Erythroblast (primary cell): ENCODE measurements around the gene NFAT5.

ENCODE experiments used
- GATA1 ChIP-seq: IDR thresholded peaks from 2 replicates; pipeline ENCODE4 v1.6.1; 2011; ENCODE audit warnings: low read depth, mild to moderate bottlenecking, control low read depth, low read length, moderate library complexity
- POLR2A ChIP-seq: IDR thresholded peaks from 2 replicates; pipeline ENCODE4 v1.6.1; 2011; ENCODE audit warnings: mild to moderate bottlenecking, low read length

DNA sequence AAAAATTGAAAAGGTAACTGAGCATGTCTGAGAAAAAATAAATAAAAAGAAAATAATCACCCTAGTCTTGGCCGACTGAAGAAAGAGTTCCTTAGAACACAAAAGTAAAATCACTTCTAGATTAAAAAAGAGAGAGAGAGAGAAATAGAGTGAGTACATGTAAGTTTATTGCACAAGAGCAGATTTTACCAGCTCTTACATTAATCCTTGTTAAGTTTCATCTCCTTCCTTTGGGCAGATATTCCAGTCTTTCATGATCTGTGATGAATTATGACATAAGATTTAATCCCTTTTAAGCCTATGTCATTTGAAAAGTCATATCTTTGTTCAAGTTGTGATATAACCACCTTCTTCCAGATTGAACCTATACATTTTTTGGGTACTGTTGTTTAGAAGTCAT, 54.8 kb downstream of the NFAT5 start:
- TF ChIP-seq POLR2A = no peak
- no peak for TF ChIP-seq GATA1
